ENCODE measurements around the gene PFKP.

The PFKP gene

GRCh38 chr10:3067118-3067858, at the start of gene PFKP:
PFKP (plus strand) TSS chr10:3067548; CDS start chr10:3067596, 48 bp downstream.
- Histone ChIP-seq H3K27ac (ENCODE audit: low read depth, low read length) (peak within 1 kb of the TSS; percentile 50), H3K4me3 (ENCODE audit: low read depth in 1 of 2, low read length in 2 of 2) (peak within 1 kb of the TSS; percentile 86 to 90), H3K9ac (ENCODE audit: low read depth in 1 of 2, low read length in 2 of 2) (peak within 1 kb of the TSS; percentile 70 to 78), H3K27me3 (ENCODE audit: control insufficient read depth in 1 of 2, insufficient read depth in 2 of 2, low read length in 2 of 2) (peaks cover 10 to 12% of the 10 kb centered on the region in 2 donors), H3K9me3 (ENCODE audit: control insufficient read depth in 1 of 2, low read length in 2 of 2) (no peaks in the 10 kb centered on the region), H3K36me3 (ENCODE audit: control insufficient read depth in 1 of 2, insufficient read depth in 2 of 2, low read length in 2 of 2) (no peaks in the 10 kb centered on the region), H3K4me1 (ENCODE audit: control insufficient read depth in 1 of 2, insufficient read depth in 2 of 2, low read length in 2 of 2) (peaks cover 4 to 13% of the 10 kb centered on the region in 2 donors)

GRCh38 chr10:3018247-3018646, 49.1 kb upstream of the PFKP start:
- H3K9me3 ChIP-seq (ENCODE audit: control insufficient read depth in 1 of 2, low read length in 2 of 2): peaks cover 0 to under 1% of the 10 kb centered on the region in 2 donors
- H3K4me3 ChIP-seq (ENCODE audit: low read depth in 1 of 2, low read length in 2 of 2): no peak overlapping the region
- H3K27ac ChIP-seq (ENCODE audit: low read depth, low read length): no peak overlapping the region
- no peak overlapping the region for H3K9ac ChIP-seq (ENCODE audit: low read depth in 1 of 2, low read length in 2 of 2)
- no peaks in the 10 kb centered on the region for H3K36me3 ChIP-seq (ENCODE audit: control insufficient read depth in 1 of 2, insufficient read depth in 2 of 2, low read length in 2 of 2)
- H3K27me3 ChIP-seq (ENCODE audit: control insufficient read depth in 1 of 2, insufficient read depth in 2 of 2, low read length in 2 of 2): peaks cover 4 to 6% of the 10 kb centered on the region in 2 donors
- H3K4me1 ChIP-seq (ENCODE audit: control insufficient read depth in 1 of 2, insufficient read depth in 2 of 2, low read length in 2 of 2): peaks cover 4 to 8% of the 10 kb centered on the region in 2 donors

DNA sequence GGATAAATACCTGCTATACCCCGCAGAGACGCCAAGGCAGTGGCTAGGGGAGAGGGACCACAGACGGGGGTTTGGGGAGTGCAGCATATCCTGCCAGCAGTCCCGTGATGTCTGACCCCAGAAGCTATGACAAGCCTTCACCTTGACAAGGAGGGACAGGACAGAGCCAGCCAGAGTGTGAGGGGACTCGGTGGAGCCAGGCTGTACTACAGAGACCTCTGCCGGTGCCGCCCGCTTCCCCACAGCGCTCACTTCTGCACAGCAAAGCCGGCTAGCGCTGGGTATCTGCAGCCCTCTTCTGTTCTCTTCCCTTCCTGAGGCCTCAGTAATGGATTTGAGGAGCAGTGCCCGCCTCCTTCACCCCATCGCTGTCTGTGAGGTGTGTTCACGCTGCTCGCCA, 47.0 kb upstream of the PFKP start:
- no peaks in the 10 kb centered on the region for H3K36me3 ChIP-seq (ENCODE audit: control insufficient read depth in 1 of 2, insufficient read depth in 2 of 2, low read length in 2 of 2)
- no peak overlapping the region for H3K4me3 ChIP-seq (ENCODE audit: low read depth in 1 of 2, low read length in 2 of 2)
- peaks cover under 1% of the 10 kb centered on the region in 2 donors for H3K4me1 ChIP-seq (ENCODE audit: control insufficient read depth in 1 of 2, insufficient read depth in 2 of 2, low read length in 2 of 2)
- H3K9me3 ChIP-seq (ENCODE audit: control insufficient read depth in 1 of 2, low read length in 2 of 2): no peaks in the 10 kb centered on the region
- no peak overlapping the region for H3K9ac ChIP-seq (ENCODE audit: low read depth in 1 of 2, low read length in 2 of 2)
- H3K27me3 ChIP-seq (ENCODE audit: control insufficient read depth in 1 of 2, insufficient read depth in 2 of 2, low read length in 2 of 2): peaks cover 0 to 8% of the 10 kb centered on the region in 2 donors
- H3K27ac ChIP-seq (ENCODE audit: low read depth, low read length): no peak overlapping the region

DNA sequence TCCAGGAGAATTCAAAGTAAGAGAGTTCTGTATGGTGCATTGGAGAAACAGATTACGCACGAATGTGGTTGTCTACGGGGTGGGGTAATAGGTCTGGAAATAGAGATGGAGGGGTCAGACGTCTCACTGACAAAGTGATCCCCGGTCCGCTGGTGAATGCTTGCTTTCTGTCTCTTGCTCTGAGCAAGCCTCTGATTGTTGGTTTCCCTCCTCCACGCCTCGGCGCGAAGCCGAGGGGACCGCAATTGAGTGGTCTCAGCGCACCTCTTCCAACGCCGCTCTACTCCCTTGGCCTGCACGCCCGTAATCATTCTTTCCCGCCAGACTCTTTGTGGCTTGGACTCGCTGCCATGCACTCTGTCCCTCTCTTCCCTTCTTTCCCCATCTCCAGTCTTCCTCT, 46.5 kb upstream of the PFKP start:
- no peak overlapping the region for H3K4me3 ChIP-seq (ENCODE audit: low read depth in 1 of 2, low read length in 2 of 2)
- no peak overlapping the region for H3K27ac ChIP-seq (ENCODE audit: low read depth, low read length)
- no peaks in the 10 kb centered on the region for H3K4me1 ChIP-seq (ENCODE audit: control insufficient read depth in 1 of 2, insufficient read depth in 2 of 2, low read length in 2 of 2)
- H3K36me3 ChIP-seq (ENCODE audit: control insufficient read depth in 1 of 2, insufficient read depth in 2 of 2, low read length in 2 of 2): no peaks in the 10 kb centered on the region
- no peak overlapping the region for H3K9ac ChIP-seq (ENCODE audit: low read depth in 1 of 2, low read length in 2 of 2)
- peaks cover 0 to 8% of the 10 kb centered on the region in 2 donors for H3K27me3 ChIP-seq (ENCODE audit: control insufficient read depth in 1 of 2, insufficient read depth in 2 of 2, low read length in 2 of 2)
- no peaks in the 10 kb centered on the region for H3K9me3 ChIP-seq (ENCODE audit: control insufficient read depth in 1 of 2, low read length in 2 of 2)

DNA sequence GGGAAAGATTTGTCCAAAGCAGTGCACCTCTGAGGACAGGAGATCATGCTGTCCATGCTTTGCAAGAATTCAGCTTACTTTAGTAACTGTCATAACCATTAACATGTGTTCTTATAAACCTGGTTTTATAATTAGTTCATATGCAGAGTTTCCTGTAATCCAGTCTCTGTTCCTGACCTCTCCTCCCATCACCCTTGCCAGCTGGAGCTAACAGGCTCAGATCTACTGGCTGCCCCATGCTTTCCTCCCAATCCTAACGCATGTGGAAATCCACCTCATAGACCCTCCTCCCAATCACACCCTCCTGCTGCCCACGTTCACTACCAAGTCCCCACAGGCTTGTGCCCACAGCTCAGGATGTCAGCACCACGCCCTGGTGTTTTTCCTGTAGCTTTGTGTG, 45.3 kb upstream of the PFKP start:
- no peaks in the 10 kb centered on the region for H3K9me3 ChIP-seq (ENCODE audit: control insufficient read depth in 1 of 2, low read length in 2 of 2)
- peaks cover 0 to 8% of the 10 kb centered on the region in 2 donors for H3K27me3 ChIP-seq (ENCODE audit: control insufficient read depth in 1 of 2, insufficient read depth in 2 of 2, low read length in 2 of 2)
- no peak overlapping the region for H3K4me3 ChIP-seq (ENCODE audit: low read depth in 1 of 2, low read length in 2 of 2)
- H3K4me1 ChIP-seq (ENCODE audit: control insufficient read depth in 1 of 2, insufficient read depth in 2 of 2, low read length in 2 of 2): no peaks in the 10 kb centered on the region
- H3K36me3 ChIP-seq (ENCODE audit: control insufficient read depth in 1 of 2, insufficient read depth in 2 of 2, low read length in 2 of 2): no peaks in the 10 kb centered on the region
- no peak overlapping the region for H3K27ac ChIP-seq (ENCODE audit: low read depth, low read length)
- no peak overlapping the region for H3K9ac ChIP-seq (ENCODE audit: low read depth in 1 of 2, low read length in 2 of 2)

DNA sequence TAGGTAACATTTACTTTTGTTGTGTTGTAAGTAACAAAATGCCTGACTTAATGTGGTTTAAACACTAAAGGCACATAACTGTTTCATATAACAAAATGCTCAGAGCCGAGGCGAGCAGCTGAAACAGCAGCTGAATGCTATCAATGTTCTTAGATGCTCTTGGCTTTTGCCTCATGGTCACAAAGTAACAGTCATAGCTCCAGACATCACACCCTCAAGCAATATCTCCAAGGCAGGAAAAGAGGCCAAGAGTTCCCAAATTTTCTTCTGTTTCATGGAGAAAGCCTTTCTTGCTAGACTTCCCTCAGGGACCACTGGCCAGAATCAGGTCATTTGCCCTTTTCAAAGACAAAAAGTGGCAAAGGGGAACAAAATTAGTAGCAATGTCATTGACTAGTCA, 43.5 kb upstream of the PFKP start:
- no peak overlapping the region for H3K9ac ChIP-seq (ENCODE audit: low read depth in 1 of 2, low read length in 2 of 2)
- peaks cover 0 to 4% of the 10 kb centered on the region in 2 donors for H3K27me3 ChIP-seq (ENCODE audit: control insufficient read depth in 1 of 2, insufficient read depth in 2 of 2, low read length in 2 of 2)

DNA sequence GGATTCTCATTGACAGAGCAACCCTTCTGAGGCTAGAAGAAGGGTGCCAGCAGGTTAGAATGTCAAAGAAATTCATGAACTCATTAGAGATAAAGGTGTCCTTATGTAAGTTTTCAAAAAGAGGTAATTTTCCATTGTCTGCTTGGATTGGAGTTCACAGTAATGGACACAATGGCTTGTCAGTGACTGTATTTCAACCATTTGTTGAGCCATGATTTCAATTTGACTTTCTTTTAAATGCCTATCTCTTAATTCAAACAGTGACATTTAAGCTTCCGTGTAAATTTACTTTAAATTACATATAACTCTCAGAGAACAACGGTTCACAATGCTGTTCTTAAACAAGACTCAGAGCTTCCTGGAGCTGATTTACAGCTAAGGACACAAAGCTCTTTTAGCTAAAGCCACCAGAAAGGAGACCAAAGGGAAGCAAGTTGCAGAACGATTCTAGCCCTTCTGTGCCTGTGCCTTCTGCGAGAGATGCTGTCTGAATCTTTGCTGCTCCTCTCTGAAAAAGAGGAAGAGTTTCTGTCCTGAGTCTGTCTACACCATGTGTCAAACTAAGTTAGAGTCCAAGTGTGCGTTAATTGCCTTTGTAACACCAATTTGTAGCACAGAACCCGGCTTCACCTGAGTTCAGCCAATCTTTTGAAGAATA, 42.2 kb upstream of the PFKP start:
- no peak overlapping the region for H3K9ac ChIP-seq (ENCODE audit: low read depth in 1 of 2, low read length in 2 of 2)
- H3K27me3 ChIP-seq (ENCODE audit: control insufficient read depth in 1 of 2, insufficient read depth in 2 of 2, low read length in 2 of 2): peaks cover 0 to 4% of the 10 kb centered on the region in 2 donors
- H3K4me3 ChIP-seq (ENCODE audit: low read depth in 1 of 2, low read length in 2 of 2): no peak overlapping the region
- H3K9me3 ChIP-seq (ENCODE audit: control insufficient read depth in 1 of 2, low read length in 2 of 2): no peaks in the 10 kb centered on the region
- H3K27ac ChIP-seq (ENCODE audit: low read depth, low read length): no peak overlapping the region
- no peaks in the 10 kb centered on the region for H3K36me3 ChIP-seq (ENCODE audit: control insufficient read depth in 1 of 2, insufficient read depth in 2 of 2, low read length in 2 of 2)
- H3K4me1 ChIP-seq (ENCODE audit: control insufficient read depth in 1 of 2, insufficient read depth in 2 of 2, low read length in 2 of 2): no peaks in the 10 kb centered on the region

More for the DNA sequence above, 43.5 kb upstream of the PFKP start:
- Histone ChIP-seq H3K9me3 (ENCODE audit: control insufficient read depth in 1 of 2, low read length in 2 of 2) (no peaks in the 10 kb centered on the region), H3K4me1 (ENCODE audit: control insufficient read depth in 1 of 2, insufficient read depth in 2 of 2, low read length in 2 of 2) (no peaks in the 10 kb centered on the region), H3K4me3 (ENCODE audit: low read depth in 1 of 2, low read length in 2 of 2) (no peak overlapping the region), H3K36me3 (ENCODE audit: control insufficient read depth in 1 of 2, insufficient read depth in 2 of 2, low read length in 2 of 2) (no peaks in the 10 kb centered on the region), H3K27ac (ENCODE audit: low read depth, low read length) (no peak overlapping the region)

DNA sequence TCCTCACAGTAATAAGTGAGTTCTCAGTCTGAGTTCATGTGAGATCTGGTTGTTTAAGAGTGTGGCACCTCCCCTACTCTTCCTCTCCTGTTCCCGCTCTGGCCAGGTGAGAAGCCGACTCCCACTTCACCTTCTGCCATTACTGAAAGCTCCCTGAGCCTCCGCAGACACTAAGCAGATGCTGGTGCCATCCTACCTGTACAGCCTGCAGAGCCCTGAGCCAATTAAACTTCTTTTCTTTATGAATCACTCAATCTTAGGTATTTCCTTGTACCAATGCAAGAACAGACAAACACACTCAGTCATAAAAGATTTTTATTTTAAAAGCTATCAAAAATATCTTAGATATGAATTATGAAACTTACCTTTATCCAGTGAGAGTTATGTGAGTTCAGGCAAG, 39.5 kb upstream of the PFKP start:
- Histone ChIP-seq H3K4me3 (ENCODE audit: low read depth in 1 of 2, low read length in 2 of 2) (no peak overlapping the region), H3K9me3 (ENCODE audit: control insufficient read depth in 1 of 2, low read length in 2 of 2) (no peaks in the 10 kb centered on the region), H3K27me3 (ENCODE audit: control insufficient read depth in 1 of 2, insufficient read depth in 2 of 2, low read length in 2 of 2) (peaks cover 0 to 4% of the 10 kb centered on the region in 2 donors), H3K9ac (ENCODE audit: low read depth in 1 of 2, low read length in 2 of 2) (no peak overlapping the region), H3K4me1 (ENCODE audit: control insufficient read depth in 1 of 2, insufficient read depth in 2 of 2, low read length in 2 of 2) (no peaks in the 10 kb centered on the region), H3K36me3 (ENCODE audit: control insufficient read depth in 1 of 2, insufficient read depth in 2 of 2, low read length in 2 of 2) (no peaks in the 10 kb centered on the region), H3K27ac (ENCODE audit: low read depth, low read length) (no peak overlapping the region)

DNA sequence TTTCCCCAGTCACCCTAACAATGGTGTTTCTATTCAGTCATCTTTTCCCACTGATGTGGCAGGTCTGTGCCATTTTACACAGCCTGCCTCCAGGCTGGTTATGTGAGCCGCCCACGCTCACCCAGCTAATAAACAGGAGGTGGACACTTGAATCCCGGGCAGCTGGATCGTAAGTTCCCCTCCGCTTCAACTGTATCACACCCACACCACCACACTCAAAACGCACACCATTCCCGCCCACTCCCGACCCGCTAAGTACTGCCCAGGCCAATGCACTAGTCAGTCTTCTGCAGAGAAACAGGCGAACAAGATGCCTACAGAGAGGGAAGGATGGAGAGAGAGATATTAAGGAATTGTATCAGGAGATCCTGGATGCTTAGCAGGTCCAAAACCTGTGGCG, 38.9 kb upstream of the PFKP start:
- peaks cover 0 to 4% of the 10 kb centered on the region in 2 donors for H3K27me3 ChIP-seq (ENCODE audit: control insufficient read depth in 1 of 2, insufficient read depth in 2 of 2, low read length in 2 of 2)
- H3K4me3 ChIP-seq (ENCODE audit: low read depth in 1 of 2, low read length in 2 of 2): no peak overlapping the region
- H3K9ac ChIP-seq (ENCODE audit: low read depth in 1 of 2, low read length in 2 of 2): no peak overlapping the region
- no peaks in the 10 kb centered on the region for H3K4me1 ChIP-seq (ENCODE audit: control insufficient read depth in 1 of 2, insufficient read depth in 2 of 2, low read length in 2 of 2)
- no peaks in the 10 kb centered on the region for H3K9me3 ChIP-seq (ENCODE audit: control insufficient read depth in 1 of 2, low read length in 2 of 2)
- H3K36me3 ChIP-seq (ENCODE audit: control insufficient read depth in 1 of 2, insufficient read depth in 2 of 2, low read length in 2 of 2): no peaks in the 10 kb centered on the region
- H3K27ac ChIP-seq (ENCODE audit: low read depth, low read length): no peak overlapping the region

GRCh38 chr10:3030765-3031164, 36.6 kb upstream of the PFKP start:
- H3K27ac ChIP-seq (ENCODE audit: low read depth, low read length): no peak overlapping the region
- no peaks in the 10 kb centered on the region for H3K36me3 ChIP-seq (ENCODE audit: control insufficient read depth in 1 of 2, insufficient read depth in 2 of 2, low read length in 2 of 2)
- no peaks in the 10 kb centered on the region for H3K4me1 ChIP-seq (ENCODE audit: control insufficient read depth in 1 of 2, insufficient read depth in 2 of 2, low read length in 2 of 2)
- H3K9ac ChIP-seq (ENCODE audit: low read depth in 1 of 2, low read length in 2 of 2): no peak overlapping the region
- no peaks in the 10 kb centered on the region for H3K27me3 ChIP-seq (ENCODE audit: control insufficient read depth in 1 of 2, insufficient read depth in 2 of 2, low read length in 2 of 2)
- H3K9me3 ChIP-seq (ENCODE audit: control insufficient read depth in 1 of 2, low read length in 2 of 2): no peaks in the 10 kb centered on the region
- no peak overlapping the region for H3K4me3 ChIP-seq (ENCODE audit: low read depth in 1 of 2, low read length in 2 of 2)

Data from duodenal mucosa (tissue), 2 donors.